ENCODE data around the gene CCDC50.

CCDC50 gene

DNA sequence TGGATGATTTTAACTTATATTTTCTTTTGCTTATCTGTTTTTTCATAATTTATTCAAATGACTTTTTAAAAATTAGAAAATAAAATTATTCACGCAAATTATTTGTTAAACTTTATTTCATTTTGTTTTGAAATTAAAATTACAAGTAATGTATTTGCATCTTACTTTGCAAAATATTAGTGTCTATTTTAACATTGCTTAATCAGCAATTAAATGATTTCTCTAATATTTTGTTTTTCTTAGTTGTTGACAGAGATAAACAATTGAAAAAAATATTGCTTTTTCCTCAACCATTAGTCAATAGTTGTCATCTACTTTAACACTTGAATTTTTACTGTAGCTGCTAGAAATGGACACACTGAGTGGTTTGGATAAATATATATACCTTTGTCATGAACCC, 99.0 kb downstream of the CCDC50 start:
- H3K79me2 ChIP-seq (ENCODE audit: insufficient read depth, low read length), result no peaks in the 10 kb centered on the region

DNA sequence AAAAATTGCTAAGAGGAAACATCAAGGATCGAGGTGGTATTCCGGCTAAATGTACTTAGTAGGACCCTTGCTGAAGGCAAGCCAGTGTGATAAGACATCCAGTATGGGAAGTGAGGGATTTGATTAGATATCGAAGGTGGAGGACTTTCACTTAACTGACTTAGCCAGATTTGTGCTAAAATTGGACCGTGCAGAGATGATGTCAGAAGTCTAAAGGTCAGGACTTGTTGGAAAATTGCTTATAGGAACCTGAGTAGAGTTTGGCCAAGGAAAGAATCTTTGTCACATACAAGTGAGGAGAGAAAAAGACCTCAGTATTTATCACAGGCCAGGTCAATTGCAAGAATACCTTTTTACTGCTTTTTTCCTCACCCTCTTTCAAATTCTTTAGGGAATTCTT, 100.9 kb downstream of the CCDC50 start:
- no peak overlapping the region for H3K27ac ChIP-seq (ENCODE audit: low read length)
- ATAC-seq (ENCODE audit: insufficient read depth, low read depth) (no peak), DNase-seq (no peak)
- TF ChIP-seq, protein P1, sequence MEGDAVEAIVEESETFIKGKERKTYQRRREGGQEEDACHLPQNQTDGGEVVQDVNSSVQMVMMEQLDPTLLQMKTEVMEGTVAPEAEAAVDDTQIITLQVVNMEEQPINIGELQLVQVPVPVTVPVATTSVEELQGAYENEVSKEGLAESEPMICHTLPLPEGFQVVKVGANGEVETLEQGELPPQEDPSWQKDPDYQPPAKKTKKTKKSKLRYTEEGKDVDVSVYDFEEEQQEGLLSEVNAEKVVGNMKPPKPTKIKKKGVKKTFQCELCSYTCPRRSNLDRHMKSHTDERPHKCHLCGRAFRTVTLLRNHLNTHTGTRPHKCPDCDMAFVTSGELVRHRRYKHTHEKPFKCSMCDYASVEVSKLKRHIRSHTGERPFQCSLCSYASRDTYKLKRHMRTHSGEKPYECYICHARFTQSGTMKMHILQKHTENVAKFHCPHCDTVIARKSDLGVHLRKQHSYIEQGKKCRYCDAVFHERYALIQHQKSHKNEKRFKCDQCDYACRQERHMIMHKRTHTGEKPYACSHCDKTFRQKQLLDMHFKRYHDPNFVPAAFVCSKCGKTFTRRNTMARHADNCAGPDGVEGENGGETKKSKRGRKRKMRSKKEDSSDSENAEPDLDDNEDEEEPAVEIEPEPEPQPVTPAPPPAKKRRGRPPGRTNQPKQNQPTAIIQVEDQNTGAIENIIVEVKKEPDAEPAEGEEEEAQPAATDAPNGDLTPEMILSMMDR (IDR thresholded peaks at IDR 0.05; ENCODE audit: borderline replicate concordance, extremely low read depth, low read length, poor library complexity, severe bottlenecking), result no peak
- no peak for TF ChIP-seq EZH2 (IDR thresholded peaks at IDR 0.05; ENCODE audit: borderline replicate concordance, low read depth, low read length, severe bottlenecking)
- no peak overlapping the region for H2AFZ ChIP-seq (ENCODE audit: low read depth, low read length)
- no peaks in the 10 kb centered on the region for H3K9me3 ChIP-seq (ENCODE audit: insufficient read depth, low read length, severe bottlenecking)
- no peak overlapping the region for H3K4me2 ChIP-seq (ENCODE audit: insufficient read depth, low read length)
- no peaks in the 10 kb centered on the region for H3K27me3 ChIP-seq (ENCODE audit: insufficient read depth, low read length, poor library complexity)
- no peaks in the 10 kb centered on the region for H3K79me2 ChIP-seq (ENCODE audit: insufficient read depth, low read length)
- H3K9ac ChIP-seq (ENCODE audit: low read depth, low read length), result no peak overlapping the region
- H3K36me3 ChIP-seq (ENCODE audit: insufficient read depth, low read length), result no peaks in the 10 kb centered on the region
- H3K4me1 ChIP-seq (ENCODE audit: insufficient read depth, low read length), result no peaks in the 10 kb centered on the region
- no peaks in the 10 kb centered on the region for H4K20me1 ChIP-seq (ENCODE audit: insufficient read depth, low read length)
- H3K4me3 ChIP-seq (ENCODE audit: low read depth in 1 of 2, low read length in 2 of 2), result no peak overlapping the region

More for the DNA sequence above, 99.0 kb downstream of the CCDC50 start:
- Histone ChIP-seq H2AFZ (ENCODE audit: low read depth, low read length) (no peak overlapping the region), H3K9ac (ENCODE audit: low read depth, low read length) (no peak overlapping the region), H3K27ac (ENCODE audit: low read length) (no peak overlapping the region), H3K4me1 (ENCODE audit: insufficient read depth, low read length) (no peaks in the 10 kb centered on the region), H3K4me2 (ENCODE audit: insufficient read depth, low read length) (no peak overlapping the region), H3K36me3 (ENCODE audit: insufficient read depth, low read length) (no peaks in the 10 kb centered on the region), H3K27me3 (ENCODE audit: insufficient read depth, low read length, poor library complexity) (no peaks in the 10 kb centered on the region), H4K20me1 (ENCODE audit: insufficient read depth, low read length) (no peaks in the 10 kb centered on the region), H3K4me3 (ENCODE audit: low read depth in 1 of 2, low read length in 2 of 2) (no peak overlapping the region), H3K9me3 (ENCODE audit: insufficient read depth, low read length, severe bottlenecking) (no peaks in the 10 kb centered on the region)
- DNase-seq, result no peak
- no peak for TF ChIP-seq EZH2 (IDR thresholded peaks at IDR 0.05; ENCODE audit: borderline replicate concordance, low read depth, low read length, severe bottlenecking)
- TF ChIP-seq, protein P1 (IDR thresholded peaks at IDR 0.05; ENCODE audit: borderline replicate concordance, extremely low read depth, low read length, poor library complexity, severe bottlenecking), result no peak
- ATAC-seq (ENCODE audit: insufficient read depth, low read depth), result no peak

DNA sequence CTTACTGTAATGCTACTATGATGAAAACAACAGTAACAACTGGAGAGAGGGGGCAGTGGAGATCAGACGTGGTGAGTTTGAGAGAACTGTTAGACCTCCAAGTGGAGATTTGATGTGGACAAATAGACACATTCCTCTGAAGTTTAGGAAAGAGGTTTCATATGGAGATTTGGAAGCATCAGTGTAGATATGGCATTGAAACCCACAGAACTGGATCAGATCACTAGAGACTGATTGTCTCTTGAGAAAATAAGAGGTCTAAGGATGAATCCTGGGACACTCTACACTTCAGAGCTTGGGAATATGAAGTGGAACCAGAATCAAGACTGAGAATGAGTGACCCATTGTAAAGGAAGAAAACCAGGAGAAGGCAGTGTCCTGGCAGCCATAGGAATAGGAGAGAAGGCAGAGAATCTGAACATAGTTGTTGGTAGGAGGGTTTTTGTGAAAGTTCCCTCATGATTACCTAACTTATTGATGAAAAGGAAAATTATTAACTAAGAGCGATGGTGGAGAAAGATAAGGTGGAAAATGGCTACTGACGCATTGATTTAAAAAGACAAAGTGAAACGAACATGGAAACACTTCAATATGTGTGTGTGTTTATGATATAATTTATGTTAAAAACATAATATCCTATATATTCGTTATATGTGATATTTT, 102.1 kb downstream of the CCDC50 start:
- Histone ChIP-seq H3K27me3 (ENCODE audit: insufficient read depth, low read length, poor library complexity) (no peaks in the 10 kb centered on the region), H3K27ac (ENCODE audit: low read length) (no peak overlapping the region), H3K9ac (ENCODE audit: low read depth, low read length) (no peak overlapping the region), H3K4me2 (ENCODE audit: insufficient read depth, low read length) (no peak overlapping the region), H3K4me3 (ENCODE audit: low read depth in 1 of 2, low read length in 2 of 2) (no peak overlapping the region), H3K4me1 (ENCODE audit: insufficient read depth, low read length) (no peaks in the 10 kb centered on the region), H3K9me3 (ENCODE audit: insufficient read depth, low read length, severe bottlenecking) (no peaks in the 10 kb centered on the region), H2AFZ (ENCODE audit: low read depth, low read length) (no peak overlapping the region), H3K79me2 (ENCODE audit: insufficient read depth, low read length) (no peaks in the 10 kb centered on the region), H3K36me3 (ENCODE audit: insufficient read depth, low read length) (no peaks in the 10 kb centered on the region), H4K20me1 (ENCODE audit: insufficient read depth, low read length) (no peaks in the 10 kb centered on the region)
- ATAC-seq (ENCODE audit: insufficient read depth, low read depth) (no peak), DNase-seq (no peak)
- TF ChIP-seq, protein P1 (IDR thresholded peaks at IDR 0.05; ENCODE audit: borderline replicate concordance, extremely low read depth, low read length, poor library complexity, severe bottlenecking), result no peak
- TF ChIP-seq EZH2 (IDR thresholded peaks at IDR 0.05; ENCODE audit: borderline replicate concordance, low read depth, low read length, severe bottlenecking), result no peak
